Activated CD8-positive, alpha-beta T cell treated with anti-CD3 and anti-CD28 coated beads for 36 hours (primary cell): ENCODE measurements around the gene RNF34. TPM values are rescaled to one million over a fixed set of nuclear protein-coding genes. Genes with fewer than 3 reads are reported as not detected.

Experiments
- ATAC-seq: fragments of 200-7000 bp; cut with Tn5 transposase; one replicate; pipeline ENCODE4 v1.10.0; 2021; ENCODE audit warnings: mild to moderate bottlenecking, moderate library complexity
- CTCF ChIA-PET: fragments of 350-600 bp; sonication (Branson Sonifier 250); formaldehyde crosslinking; loops from one replicate; lab custom pipeline; 2021; ENCODE audit warnings: antibody characterized with exemption; lab: Charles Lee
- POLR2A ChIA-PET: fragments of 350-600 bp; sonication (Branson Sonifier 250); formaldehyde crosslinking; loops from one replicate; lab custom pipeline; 2021; ENCODE audit warnings: antibody characterized with exemption; lab: Charles Lee
- DNase-seq: peaks from one replicate; pipeline ENCODE4 v3.0.0-alpha.2; 2020
- H3K27ac Mint-ChIP-seq: one replicate; pipeline ENCODE4 v1.8.0; 2021; ENCODE audit warnings: mild to moderate bottlenecking, mixed read lengths
- H3K27me3 Mint-ChIP-seq: one replicate; pipeline ENCODE4 v1.8.0; 2021; ENCODE audit warnings: mixed read lengths
- H3K36me3 Mint-ChIP-seq: one replicate; pipeline ENCODE4 v1.8.0; 2021; ENCODE audit warnings: low read depth, mixed read lengths
- H3K4me1 Mint-ChIP-seq: one replicate; pipeline ENCODE4 v1.8.0; 2021; ENCODE audit warnings: low read depth, mixed read lengths
- H3K4me3 Mint-ChIP-seq: one replicate; pipeline ENCODE4 v1.8.0; 2021; ENCODE audit warnings: mild to moderate bottlenecking, moderate library complexity, mixed read lengths
- H3K9me3 Mint-ChIP-seq: one replicate; pipeline ENCODE4 v1.8.0; 2021; ENCODE audit warnings: mixed read lengths
- CTCF ChIP-seq: fragments of 200-600 bp; IDR thresholded peaks from one replicate; pipeline ENCODE4 v1.8.0; 2022; ENCODE audit warnings: antibody characterized with exemption, mild to moderate bottlenecking
- intact Hi-C: fragments of 100-400 bp; cut with micrococcal nuclease; formaldehyde crosslinking; loops from one replicate; pipeline ENCODE4 v1.10.0; 2022
- total RNA-seq, 2 experiments: library from RNA; stranded (reverse); gene quantifications; one replicate each; pipeline ENCODE4 v1.2.3, GENCODE V29; 2021

The RNF34 gene
- total RNA-seq, 2 experiments from 2014 or later, result 44.1 to 44.9 TPM

- Mint-ChIP-seq H3K4me3 (no peak overlapping the region), H3K9me3 (no peaks in the 10 kb centered on the region), H3K4me1 (peaks cover 20% of the 10 kb centered on the region), H3K27ac (no peak overlapping the region), H3K27me3 (no peaks in the 10 kb centered on the region), H3K36me3 (peaks cover 25% of the 10 kb centered on the region)
- no peak for TF ChIP-seq CTCF
- ChIA-PET POLR2A (no interaction called here), CTCF (interaction anchor here (0.9 to 3.9 kb wide), 3 partner anchors 9 to 114 kb away, joined by 3 to 15 read pairs (median 3); no protein-coding TSS in a partner anchor)
- no peak for DNase-seq
- no peak for ATAC-seq
- intact Hi-C loops, result loop anchor here (10.0 kb wide), 1 partner anchor 114 kb away; no protein-coding TSS in a partner anchor
These were observed 48.9 kb downstream of the RNF34 start for GRCh38 chr12:121448771-121449315.

GRCh38 chr12:121451961-121452339 lies 52.0 kb downstream of the RNF34 start:
- DNase-seq, result no peak
- peaks cover 15% of the 10 kb centered on the region for H3K36me3 Mint-ChIP-seq
- POLR2A ChIA-PET, result interaction anchor here (0.6 kb wide), 1 partner anchor 17 kb away, joined by 3 read pairs; no protein-coding TSS in a partner anchor
- H3K27me3 Mint-ChIP-seq, result no peaks in the 10 kb centered on the region
- H3K9me3 Mint-ChIP-seq, result no peaks in the 10 kb centered on the region
- intact Hi-C loops, result no loop called here
- H3K27ac Mint-ChIP-seq, result peak overlapping the region; percentile 3
- peak; percentile 30 for ATAC-seq
- TF ChIP-seq CTCF, result no peak
- peaks cover 29% of the 10 kb centered on the region for H3K4me1 Mint-ChIP-seq
- H3K4me3 Mint-ChIP-seq, result no peak overlapping the region
- CTCF ChIA-PET, result interaction anchor here (1.3 to 1.4 kb wide), 2 partner anchors 8 to 117 kb away, joined by 4 read pairs; no protein-coding TSS in a partner anchor

GRCh38 chr12:121452340-121452984 lies 52.5 kb downstream of the RNF34 start:
- Mint-ChIP-seq H3K27ac (no peak overlapping the region), H3K4me3 (no peak overlapping the region), H3K9me3 (no peaks in the 10 kb centered on the region), H3K27me3 (no peaks in the 10 kb centered on the region), H3K36me3 (peaks cover 17% of the 10 kb centered on the region), H3K4me1 (peaks cover 32% of the 10 kb centered on the region)
- CTCF ChIA-PET, result interaction anchor here (1.3 to 1.4 kb wide), 2 partner anchors 9 to 117 kb away, joined by 4 read pairs; no protein-coding TSS in a partner anchor
- POLR2A ChIA-PET, result interaction anchor here (0.6 kb wide), 1 partner anchor 16 kb away, joined by 3 read pairs; no protein-coding TSS in a partner anchor
- TF ChIP-seq CTCF, result no peak
- ATAC-seq (no peak), DNase-seq (no peak)
- intact Hi-C loops, result no loop called here

GRCh38 chr12:121452985-121453360 lies 53.1 kb downstream of the RNF34 start:
- Mint-ChIP-seq H3K4me1 (peaks cover 37% of the 10 kb centered on the region), H3K27ac (no peak overlapping the region), H3K27me3 (no peaks in the 10 kb centered on the region), H3K9me3 (no peaks in the 10 kb centered on the region), H3K4me3 (no peak overlapping the region), H3K36me3 (peaks cover 22% of the 10 kb centered on the region)
- DNase-seq, result no peak
- intact Hi-C loops, result no loop called here
- no peak for ATAC-seq
- ChIA-PET CTCF (interaction anchor here (1.3 kb wide), 1 partner anchor 9 kb away, joined by 4 read pairs; no protein-coding TSS in a partner anchor), POLR2A (no interaction called here)
- no peak for TF ChIP-seq CTCF

- Mint-ChIP-seq H3K9me3 (no peaks in the 10 kb centered on the region), H3K27me3 (no peaks in the 10 kb centered on the region), H3K4me1 (peaks cover 37% of the 10 kb centered on the region), H3K36me3 (peaks cover 23% of the 10 kb centered on the region), H3K27ac (no peak overlapping the region), H3K4me3 (no peak overlapping the region)
- ChIA-PET POLR2A (no interaction called here), CTCF (interaction anchor here (2.9 kb wide), 1 partner anchor 11 kb away, joined by 16 read pairs; no protein-coding TSS in a partner anchor)
- DNase-seq, result no peak
- no peak for TF ChIP-seq CTCF
- intact Hi-C loops, result no loop called here
- no peak for ATAC-seq
These were observed 53.7 kb downstream of the RNF34 start for GRCh38 chr12:121453629-121454028.
